H1 (cell line): ENCODE results near the gene ARHGAP22. TPM values are rescaled to one million over a fixed set of nuclear protein-coding genes. Genes with fewer than 3 reads are reported as not detected.

Experiments
- BCL11A ChIP-seq, 2 experiments: IDR thresholded peaks; one replicate each; pipeline ENCODE4 v1.6.1; 2011; ENCODE audit warnings: low read depth in 2 of 2, low read length in 2 of 2, mild to moderate bottlenecking in 2 of 2
- BRCA1 ChIP-seq: IDR thresholded peaks from 2 replicates; pipeline ENCODE4 v1.6.1; 2012; ENCODE audit warnings: low read depth, low read length, improper control_type of control experiment
- CHD1 ChIP-seq: IDR thresholded peaks from 2 replicates; pipeline ENCODE4 v1.6.1; 2012; ENCODE audit warnings: low read depth, low read length, improper control_type of control experiment
- KDM4A ChIP-seq: IDR thresholded peaks from one replicate; pipeline ENCODE4 v1.7.1; 2012; ENCODE audit warnings: low read depth, mild to moderate bottlenecking, moderate library complexity, low read length, inconsistent platforms; ENCODE audit not compliant: severe bottlenecking
- NANOG ChIP-seq: IDR thresholded peaks from 2 replicates; pipeline ENCODE4 v1.6.1; 2011; ENCODE audit warnings: low read length, low read depth, mild to moderate bottlenecking, inconsistent platforms; ENCODE audit not compliant: insufficient read depth, poor library complexity, severe bottlenecking
- RFX5 ChIP-seq: IDR thresholded peaks from 2 replicates; pipeline ENCODE4 v1.6.1; 2011; ENCODE audit warnings: low read depth, low read length, improper control_type of control experiment, borderline replicate concordance
- SUZ12 ChIP-seq: fragments of 200-600 bp; sonication (generic); IDR thresholded peaks from 2 replicates; pipeline ENCODE4 v1.6.1; 2012; ENCODE audit warnings: mild to moderate bottlenecking, inconsistent platforms, low read length, moderate library complexity, mixed read lengths
- TAF1 ChIP-seq: IDR thresholded peaks from 2 replicates; pipeline ENCODE4 v1.6.1; 2011; ENCODE audit warnings: mild to moderate bottlenecking, low read depth, low read length
- YY1 ChIP-seq: IDR thresholded peaks from 2 replicates; pipeline ENCODE4 v1.6.1; 2011; ENCODE audit warnings: low read depth, mild to moderate bottlenecking, low read length
- polyA plus RNA-seq, 7 experiments: library from polyadenylated mRNA; depleted of rRNA in 3 of 7; stranded (reverse) in 5 of 7; unstranded in 2 of 7; fragments of >200 nt in 5 of 7; fragments of 200-250 nt in 2 of 7; gene quantifications; 1 replicate in 5 of 7; 2 replicates in 1 of 7; 4 replicates in 1 of 7; pipeline versions ENCODE4 v1.2.1 to v1.2.3, GENCODE V29; 2011 to 2013; ENCODE audit warnings: missing spikeins in 2 of 7, mixed read lengths in 2 of 7
- total RNA-seq: library from RNA; stranded (reverse); fragmentation: NEBNext Ultra II Directional; extraction: Animal tissue kit (Norgen Biotek cat#: 25700); gene quantifications from 2 replicates; pipeline ENCODE4 v1.2.1, GENCODE V29; 2021
- TF ChIP-seq, protein P1 (sequence below): fragments of 300-600 bp; sonication (generic); IDR thresholded peaks from 2 replicates; pipeline ENCODE4 v1.7.1; 2012; ENCODE audit warnings: low read length, moderate library complexity, mild to moderate bottlenecking, inconsistent platforms; ENCODE audit not compliant: insufficient replicate concordance
- TF ChIP-seq, protein P2 (sequence below): IDR thresholded peaks from 2 replicates; pipeline ENCODE4 v1.6.1; 2011; ENCODE audit warnings: low read length, improper control_type of control experiment

Gene ARHGAP22
- total and polyA plus RNA-seq, 2 of the 8 experiments (the other 6 are each of a cell fraction or from before 2014, with no cell fraction given), result 3.6 to 11.2 TPM

DNA sequence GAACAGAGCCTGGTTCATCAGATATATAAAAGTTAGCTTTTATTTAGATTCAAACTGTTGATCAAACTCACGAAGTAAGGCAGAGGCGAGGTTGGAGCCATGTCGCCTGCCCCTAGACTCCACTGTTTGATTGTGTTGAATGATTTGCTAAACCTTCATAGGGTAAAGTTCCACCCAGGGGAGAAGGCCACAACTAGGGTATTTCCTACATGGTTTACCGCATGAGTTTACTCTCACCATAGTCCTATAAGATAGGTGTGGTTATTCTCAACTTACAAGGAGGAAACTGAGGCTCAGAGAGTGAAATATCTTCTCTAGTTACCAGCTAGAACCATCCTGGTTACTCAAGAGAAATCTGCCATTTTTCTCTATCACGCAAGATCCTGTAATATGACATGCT is 31.8 kb downstream of the ARHGAP22 start (continued):
- TF ChIP-seq, protein P1, sequence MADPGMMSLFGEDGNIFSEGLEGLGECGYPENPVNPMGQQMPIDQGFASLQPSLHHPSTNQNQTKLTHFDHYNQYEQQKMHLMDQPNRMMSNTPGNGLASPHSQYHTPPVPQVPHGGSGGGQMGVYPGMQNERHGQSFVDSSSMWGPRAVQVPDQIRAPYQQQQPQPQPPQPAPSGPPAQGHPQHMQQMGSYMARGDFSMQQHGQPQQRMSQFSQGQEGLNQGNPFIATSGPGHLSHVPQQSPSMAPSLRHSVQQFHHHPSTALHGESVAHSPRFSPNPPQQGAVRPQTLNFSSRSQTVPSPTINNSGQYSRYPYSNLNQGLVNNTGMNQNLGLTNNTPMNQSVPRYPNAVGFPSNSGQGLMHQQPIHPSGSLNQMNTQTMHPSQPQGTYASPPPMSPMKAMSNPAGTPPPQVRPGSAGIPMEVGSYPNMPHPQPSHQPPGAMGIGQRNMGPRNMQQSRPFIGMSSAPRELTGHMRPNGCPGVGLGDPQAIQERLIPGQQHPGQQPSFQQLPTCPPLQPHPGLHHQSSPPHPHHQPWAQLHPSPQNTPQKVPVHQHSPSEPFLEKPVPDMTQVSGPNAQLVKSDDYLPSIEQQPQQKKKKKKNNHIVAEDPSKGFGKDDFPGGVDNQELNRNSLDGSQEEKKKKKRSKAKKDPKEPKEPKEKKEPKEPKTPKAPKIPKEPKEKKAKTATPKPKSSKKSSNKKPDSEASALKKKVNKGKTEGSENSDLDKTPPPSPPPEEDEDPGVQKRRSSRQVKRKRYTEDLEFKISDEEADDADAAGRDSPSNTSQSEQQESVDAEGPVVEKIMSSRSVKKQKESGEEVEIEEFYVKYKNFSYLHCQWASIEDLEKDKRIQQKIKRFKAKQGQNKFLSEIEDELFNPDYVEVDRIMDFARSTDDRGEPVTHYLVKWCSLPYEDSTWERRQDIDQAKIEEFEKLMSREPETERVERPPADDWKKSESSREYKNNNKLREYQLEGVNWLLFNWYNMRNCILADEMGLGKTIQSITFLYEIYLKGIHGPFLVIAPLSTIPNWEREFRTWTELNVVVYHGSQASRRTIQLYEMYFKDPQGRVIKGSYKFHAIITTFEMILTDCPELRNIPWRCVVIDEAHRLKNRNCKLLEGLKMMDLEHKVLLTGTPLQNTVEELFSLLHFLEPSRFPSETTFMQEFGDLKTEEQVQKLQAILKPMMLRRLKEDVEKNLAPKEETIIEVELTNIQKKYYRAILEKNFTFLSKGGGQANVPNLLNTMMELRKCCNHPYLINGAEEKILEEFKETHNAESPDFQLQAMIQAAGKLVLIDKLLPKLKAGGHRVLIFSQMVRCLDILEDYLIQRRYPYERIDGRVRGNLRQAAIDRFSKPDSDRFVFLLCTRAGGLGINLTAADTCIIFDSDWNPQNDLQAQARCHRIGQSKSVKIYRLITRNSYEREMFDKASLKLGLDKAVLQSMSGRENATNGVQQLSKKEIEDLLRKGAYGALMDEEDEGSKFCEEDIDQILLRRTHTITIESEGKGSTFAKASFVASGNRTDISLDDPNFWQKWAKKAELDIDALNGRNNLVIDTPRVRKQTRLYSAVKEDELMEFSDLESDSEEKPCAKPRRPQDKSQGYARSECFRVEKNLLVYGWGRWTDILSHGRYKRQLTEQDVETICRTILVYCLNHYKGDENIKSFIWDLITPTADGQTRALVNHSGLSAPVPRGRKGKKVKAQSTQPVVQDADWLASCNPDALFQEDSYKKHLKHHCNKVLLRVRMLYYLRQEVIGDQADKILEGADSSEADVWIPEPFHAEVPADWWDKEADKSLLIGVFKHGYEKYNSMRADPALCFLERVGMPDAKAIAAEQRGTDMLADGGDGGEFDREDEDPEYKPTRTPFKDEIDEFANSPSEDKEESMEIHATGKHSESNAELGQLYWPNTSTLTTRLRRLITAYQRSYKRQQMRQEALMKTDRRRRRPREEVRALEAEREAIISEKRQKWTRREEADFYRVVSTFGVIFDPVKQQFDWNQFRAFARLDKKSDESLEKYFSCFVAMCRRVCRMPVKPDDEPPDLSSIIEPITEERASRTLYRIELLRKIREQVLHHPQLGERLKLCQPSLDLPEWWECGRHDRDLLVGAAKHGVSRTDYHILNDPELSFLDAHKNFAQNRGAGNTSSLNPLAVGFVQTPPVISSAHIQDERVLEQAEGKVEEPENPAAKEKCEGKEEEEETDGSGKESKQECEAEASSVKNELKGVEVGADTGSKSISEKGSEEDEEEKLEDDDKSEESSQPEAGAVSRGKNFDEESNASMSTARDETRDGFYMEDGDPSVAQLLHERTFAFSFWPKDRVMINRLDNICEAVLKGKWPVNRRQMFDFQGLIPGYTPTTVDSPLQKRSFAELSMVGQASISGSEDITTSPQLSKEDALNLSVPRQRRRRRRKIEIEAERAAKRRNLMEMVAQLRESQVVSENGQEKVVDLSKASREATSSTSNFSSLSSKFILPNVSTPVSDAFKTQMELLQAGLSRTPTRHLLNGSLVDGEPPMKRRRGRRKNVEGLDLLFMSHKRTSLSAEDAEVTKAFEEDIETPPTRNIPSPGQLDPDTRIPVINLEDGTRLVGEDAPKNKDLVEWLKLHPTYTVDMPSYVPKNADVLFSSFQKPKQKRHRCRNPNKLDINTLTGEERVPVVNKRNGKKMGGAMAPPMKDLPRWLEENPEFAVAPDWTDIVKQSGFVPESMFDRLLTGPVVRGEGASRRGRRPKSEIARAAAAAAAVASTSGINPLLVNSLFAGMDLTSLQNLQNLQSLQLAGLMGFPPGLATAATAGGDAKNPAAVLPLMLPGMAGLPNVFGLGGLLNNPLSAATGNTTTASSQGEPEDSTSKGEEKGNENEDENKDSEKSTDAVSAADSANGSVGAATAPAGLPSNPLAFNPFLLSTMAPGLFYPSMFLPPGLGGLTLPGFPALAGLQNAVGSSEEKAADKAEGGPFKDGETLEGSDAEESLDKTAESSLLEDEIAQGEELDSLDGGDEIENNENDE, result no peak
- TF ChIP-seq SUZ12, result no peak
- TF ChIP-seq TAF1, result no peak
- TF ChIP-seq KDM4A, result no peak
- no peak for TF ChIP-seq YY1
- no peak for TF ChIP-seq CHD1
- TF ChIP-seq, protein P2, sequence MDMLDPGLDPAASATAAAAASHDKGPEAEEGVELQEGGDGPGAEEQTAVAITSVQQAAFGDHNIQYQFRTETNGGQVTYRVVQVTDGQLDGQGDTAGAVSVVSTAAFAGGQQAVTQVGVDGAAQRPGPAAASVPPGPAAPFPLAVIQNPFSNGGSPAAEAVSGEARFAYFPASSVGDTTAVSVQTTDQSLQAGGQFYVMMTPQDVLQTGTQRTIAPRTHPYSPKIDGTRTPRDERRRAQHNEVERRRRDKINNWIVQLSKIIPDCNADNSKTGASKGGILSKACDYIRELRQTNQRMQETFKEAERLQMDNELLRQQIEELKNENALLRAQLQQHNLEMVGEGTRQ, result no peak
- TF ChIP-seq BCL11A (IDR thresholded peaks at IDR 0.05; ENCODE audit: low read depth in 2 of 2, low read length in 2 of 2), result no peak
- TF ChIP-seq NANOG, result no peak
- no peak for TF ChIP-seq RFX5
- no peak for TF ChIP-seq BRCA1
